RWPE1 (cell line): Measurements from ENCODE around the gene SERPINB4.
"Not testable (repeated sequence)": the region's sequence is repeated elsewhere in the genome, so short reads cannot be mapped to it uniquely, and the experiment has no call there.

Experiments
- CTCF ChIA-PET: fragments of 350-600 bp; sonication (Branson Sonifier 250); formaldehyde crosslinking; extraction: SDS; loops from one replicate; lab custom pipeline; 2021; lab: Yijun Ruan, JAX
- POLR2A ChIA-PET: fragments of 400-600 bp; formaldehyde crosslinking; extraction: SDS; loops from one replicate; lab custom pipeline; 2020; ENCODE audit warnings: antibody characterized with exemption; ENCODE audit not compliant: low non-redundant PET; lab: Yijun Ruan, JAX
- DNase-seq: peaks from one replicate; pipeline ENCODE4 v3.0.0; 2012; ENCODE audit warnings: low spot score
- H3K27ac ChIP-seq: fragments of 450-650 bp; 2 replicates; pipeline ENCODE4 v1.5.1; 2017
- CTCF ChIP-seq: fragments of 450-650 bp; conservative IDR thresholded peaks from 2 replicates; pipeline ENCODE4 v1.5.1; 2017; ENCODE audit warnings: low read depth, mild to moderate bottlenecking

SERPINB4 gene

GRCh38 chr18:63681449-63682340, 37.6 kb upstream of the SERPINB4 start:
- peak overlapping the region; percentile 82; the same call in 1 of the 2 replicates for H3K27ac ChIP-seq
- POLR2A ChIA-PET: interaction anchor here (0.6 kb wide), 1 partner anchor 93 kb away, joined by 4 read pairs; no protein-coding TSS in a partner anchor

GRCh38 chr18:63679820-63680606, 36.0 kb upstream of the SERPINB4 start:
- CTCF ChIA-PET: no interaction called here
- no peak for TF ChIP-seq CTCF
- no peak for DNase-seq
- H3K27ac ChIP-seq: no peak overlapping the region
- POLR2A ChIA-PET: no interaction called here

More at GRCh38 chr18:63681449-63682340, 37.6 kb upstream of the SERPINB4 start:
- CTCF ChIA-PET: interaction anchor here (0.5 to 0.7 kb wide), 2 partner anchors 95 to 169 kb away, joined by 3 to 5 read pairs; partner anchors contain the start of gene SERPINB13
- TF ChIP-seq CTCF: no peak
- no peak for DNase-seq

- peak; percentile 8 for DNase-seq
- CTCF ChIA-PET: no interaction called here
- TF ChIP-seq CTCF: no peak
- no peak overlapping the region for H3K27ac ChIP-seq
- POLR2A ChIA-PET: no interaction called here
These were observed 33.6 kb upstream of the SERPINB4 start for GRCh38 chr18:63677500-63678225.

- H3K27ac ChIP-seq: no peak overlapping the region
- TF ChIP-seq CTCF: peak; percentile 55
- POLR2A ChIA-PET: no interaction called here
- DNase-seq: no peak
- CTCF ChIA-PET: interaction anchor here (0.6 kb wide), 1 partner anchor 73 kb away, joined by 3 read pairs; no protein-coding TSS in a partner anchor
These were observed 32.7 kb upstream of the SERPINB4 start for GRCh38 chr18:63676526-63677323.

GRCh38 chr18:63664571-63664970, 20.5 kb upstream of the SERPINB4 start:
- ChIA-PET POLR2A (no interaction called here), CTCF (interaction anchor here (0.6 kb wide), 1 partner anchor 510 kb away, joined by 3 read pairs; no protein-coding TSS in a partner anchor)
- no peak overlapping the region for H3K27ac ChIP-seq
- DNase-seq: peak; percentile 22
- TF ChIP-seq CTCF: no peak

- DNase-seq, H3K27ac ChIP-seq, POLR2A ChIA-PET: not testable (repeated sequence)
- CTCF ChIA-PET: interaction anchor here (0.6 kb wide), 1 partner anchor 96 kb away, joined by 4 read pairs; no protein-coding TSS in a partner anchor
These were observed 17.7 kb upstream of the SERPINB4 start, which contains the start of gene SERPINB3 for GRCh38 chr18:63661750-63662149. SERPINB3 (minus strand) TSS chr18:63661893; CDS start chr18:63661216, 677 bp downstream.

- POLR2A ChIA-PET, CTCF ChIA-PET, DNase-seq, H3K27ac ChIP-seq: not testable (repeated sequence)
These were observed 14.9 kb upstream of the SERPINB4 start for GRCh38 chr18:63658920-63659319.

GRCh38 chr18:63650271-63650670, 6.2 kb upstream of the SERPINB4 start:
- POLR2A ChIA-PET, H3K27ac ChIP-seq, CTCF ChIA-PET, DNase-seq: not testable (repeated sequence)
